Measurements from ENCODE around the gene AMBRA1. TPM values are rescaled to one million over a fixed set of nuclear protein-coding genes. Genes with fewer than 3 reads are reported as not detected.
A peak's percentile ranks its signal among the peaks of the same experiment; 100 is the strongest.

The AMBRA1 gene
- total RNA-seq, 6 experiments from 2014 or later: 23.2 to 25.9 (median 24.4) TPM

- H3K4me1 Mint-ChIP-seq (ENCODE audit: low read depth): peaks cover 25% of the 10 kb centered on the region
- H3K4me3 Mint-ChIP-seq: no peak overlapping the region
- no peak for DNase-seq
- H3K36me3 Mint-ChIP-seq (ENCODE audit: low read depth): no peaks in the 10 kb centered on the region
- H3K27me3 Mint-ChIP-seq (ENCODE audit: insufficient read depth): no peaks in the 10 kb centered on the region; the same call in none of the 2 replicates
- TF ChIP-seq CTCF (IDR thresholded peaks at IDR 0.05): no peak
- peak overlapping the region; percentile 67 for H3K27ac Mint-ChIP-seq
- no peaks in the 10 kb centered on the region for H3K9me3 Mint-ChIP-seq
Measured at GRCh38 chr11:46361283-46362155, 232.3 kb downstream of the AMBRA1 start.

GRCh38 chr11:46360878-46361277, 232.9 kb downstream of the AMBRA1 start:
- DNase-seq: no peak
- Mint-ChIP-seq H3K27me3 (ENCODE audit: insufficient read depth) (no peaks in the 10 kb centered on the region; the same call in none of the 2 replicates), H3K36me3 (ENCODE audit: low read depth) (no peaks in the 10 kb centered on the region), H3K9me3 (no peaks in the 10 kb centered on the region), H3K27ac (peak overlapping the region; percentile 67), H3K4me3 (no peak overlapping the region), H3K4me1 (ENCODE audit: low read depth) (peaks cover 30% of the 10 kb centered on the region)
- no peak for TF ChIP-seq CTCF (IDR thresholded peaks at IDR 0.05)

- no peaks in the 10 kb centered on the region for H3K36me3 Mint-ChIP-seq (ENCODE audit: low read depth)
- no peak overlapping the region for H3K4me3 Mint-ChIP-seq
- no peaks in the 10 kb centered on the region; the same call in none of the 2 replicates for H3K27me3 Mint-ChIP-seq (ENCODE audit: insufficient read depth)
- DNase-seq: no peak
- peaks cover 30% of the 10 kb centered on the region for H3K4me1 Mint-ChIP-seq (ENCODE audit: low read depth)
- TF ChIP-seq CTCF (IDR thresholded peaks at IDR 0.05): no peak
- H3K27ac Mint-ChIP-seq: no peak overlapping the region
- H3K9me3 Mint-ChIP-seq: no peaks in the 10 kb centered on the region
Measured at GRCh38 chr11:46359953-46360352, 233.9 kb downstream of the AMBRA1 start.

GRCh38 chr11:46357483-46357936, 236.3 kb downstream of the AMBRA1 start:
- no peaks in the 10 kb centered on the region; the same call in none of the 2 replicates for H3K27me3 Mint-ChIP-seq (ENCODE audit: insufficient read depth)
- no peak overlapping the region for H3K4me3 Mint-ChIP-seq
- H3K27ac Mint-ChIP-seq: no peak overlapping the region
- DNase-seq: no peak
- H3K36me3 Mint-ChIP-seq (ENCODE audit: low read depth): no peaks in the 10 kb centered on the region
- H3K4me1 Mint-ChIP-seq (ENCODE audit: low read depth): peaks cover 21% of the 10 kb centered on the region
- no peak for TF ChIP-seq CTCF (IDR thresholded peaks at IDR 0.05)
- H3K9me3 Mint-ChIP-seq: no peaks in the 10 kb centered on the region

GRCh38 chr11:46356924-46357482, 236.8 kb downstream of the AMBRA1 start:
- DNase-seq: no peak
- no peak for TF ChIP-seq CTCF (IDR thresholded peaks at IDR 0.05)
- Mint-ChIP-seq H3K9me3 (no peaks in the 10 kb centered on the region), H3K27ac (no peak overlapping the region), H3K27me3 (ENCODE audit: insufficient read depth) (no peaks in the 10 kb centered on the region; the same call in none of the 2 replicates), H3K36me3 (ENCODE audit: low read depth) (no peaks in the 10 kb centered on the region), H3K4me1 (ENCODE audit: low read depth) (peaks cover 19% of the 10 kb centered on the region), H3K4me3 (no peak overlapping the region)

Data from HFFc6 (cell line).